HCT116 (cell line): Measurements from ENCODE around the gene STRAP. TPM values are rescaled to one million over a fixed set of nuclear protein-coding genes. Genes with fewer than 3 reads are reported as not detected.
"Not testable (repeated sequence)": the region's sequence is repeated elsewhere in the genome, so short reads cannot be mapped to it uniquely, and the experiment has no call there.

ENCODE experiments used
- ATAC-seq: fragments of 200-7000 bp; cut with Tn5 transposase; 2 replicates; pipeline ENCODE4 v1.9.1; 2020; ENCODE audit warnings: mild to moderate bottlenecking, moderate library complexity
- BruUV-seq: library from RNA; stranded (reverse); fragments of 400-500 nt; replicated peaks from 2 replicates; lab custom pipeline; 2021; lab: Mats Ljungman, UMichigan
- CTCF ChIA-PET: fragments of 300-600 bp; sonication (Branson Sonifier 250); formaldehyde crosslinking; loops from one replicate; lab custom pipeline; 2021; ENCODE audit warnings: antibody characterized with exemption; lab: Charles Lee
- POLR2A ChIA-PET: fragments of 300-600, 350-600 bp; sonication (Branson Sonifier 250); formaldehyde crosslinking; loops from one replicate; lab custom pipeline; 2021; ENCODE audit warnings: antibody characterized with exemption; lab: Charles Lee
- RAD21 ChIA-PET, 2 experiments: fragments of 300-600 bp; sonication (Branson Sonifier 250); formaldehyde crosslinking; loops; one replicate each; lab custom pipeline; 2023; ENCODE audit warnings: low total read pairs in 2 of 2; ENCODE audit not compliant: uncharacterized antibody in 2 of 2, unreplicated experiment in 2 of 2, low non-redundant PET in 1 of 2; lab: Charles Lee
- DNase-seq: peaks from one replicate; pipeline ENCODE4 v3.0.0-alpha.2; 2010; ENCODE audit warnings: low read depth, low spot score
- H2AFZ ChIP-seq: fragments of 200-600 bp; shearing (Covaris generic), sonication (generic); 2 replicates; pipeline ENCODE4 v1.6.1; 2017; ENCODE audit warnings: low read depth, mixed run types, mixed read lengths, antibody characterized with exemption, low read length; ENCODE audit not compliant: poor library complexity, severe bottlenecking
- H3K27ac ChIP-seq: 2 replicates; pipeline ENCODE4 v1.5.1; 2012; ENCODE audit warnings: low read depth, low read length
- H3K27me3 ChIP-seq: fragments of 200-600 bp; sonication (generic); 2 replicates; pipeline ENCODE4 v1.6.1; 2016; ENCODE audit warnings: mixed run types, low read length, mixed read lengths; ENCODE audit not compliant: insufficient read depth
- H3K36me3 ChIP-seq, 2 experiments: fragments of 200-500 bp in 1 of 2; fragments of 200-600 bp in 1 of 2; sonication (Bioruptor generic) in 1 of 2; sonication (generic) in 1 of 2; 2 replicates each; pipeline versions ENCODE4 v1.5.1 to v1.6.1; 2014 to 2016; ENCODE audit warnings: low read length in 2 of 2, inconsistent platforms in 1 of 2, mixed read lengths in 1 of 2, mixed run types in 1 of 2; ENCODE audit not compliant: insufficient read depth in 2 of 2, control insufficient read depth in 1 of 2
- H3K4me1 ChIP-seq, 2 experiments: fragments of 200-600 bp in 1 of 2; sonication (generic) in 1 of 2; 2 replicates each; pipeline versions ENCODE4 v1.5.1 to v1.6.1; 2012 to 2017; ENCODE audit warnings: low read length in 2 of 2, inconsistent platforms in 1 of 2, mild to moderate bottlenecking in 1 of 2, mixed read lengths in 1 of 2, mixed run types in 1 of 2, moderate library complexity in 1 of 2; ENCODE audit not compliant: insufficient read depth in 2 of 2, control insufficient read depth in 1 of 2
- H3K4me2 ChIP-seq: fragments of 200-600 bp; sonication (generic); 2 replicates; pipeline ENCODE4 v1.6.1; 2017; ENCODE audit warnings: mixed run types, low read length, mixed read lengths
- H3K4me3 ChIP-seq, 2 experiments: fragments of 200-600 bp in 1 of 2; sonication (generic) in 1 of 2; replicated peaks in 1 of 2; 2 replicates each; pipeline ENCODE4 v1.5.1; 2011 to 2016; ENCODE audit warnings: low read length in 2 of 2, control low read depth in 1 of 2, low read depth in 1 of 2, mild to moderate bottlenecking in 1 of 2, mixed read lengths in 1 of 2, mixed run types in 1 of 2
- H3K79me2 ChIP-seq: fragments of 200-600 bp; sonication (generic); 2 replicates; pipeline ENCODE4 v1.6.1; 2017; ENCODE audit warnings: mild to moderate bottlenecking, mixed run types, low read length, moderate library complexity, mixed read lengths; ENCODE audit not compliant: insufficient read depth
- H3K9ac ChIP-seq: fragments of 200-600 bp; sonication (generic); 2 replicates; pipeline ENCODE4 v1.6.1; 2016; ENCODE audit warnings: low read length, mixed read lengths
- H3K9me2 ChIP-seq: fragments of 200-600 bp; sonication (generic), shearing (Covaris generic); 2 replicates; pipeline ENCODE4 v1.6.1; 2017; ENCODE audit warnings: mixed run types, mild to moderate bottlenecking, moderate library complexity; ENCODE audit not compliant: insufficient read depth
- H3K9me3 ChIP-seq, 2 experiments: fragments of 200-500 bp in 1 of 2; fragments of 200-600 bp in 1 of 2; sonication (Bioruptor generic) in 1 of 2; sonication (generic) in 1 of 2; 2 replicates each; pipeline ENCODE4 v1.6.1; 2014 to 2017; ENCODE audit warnings: low read length in 2 of 2, mixed read lengths in 2 of 2, inconsistent platforms in 1 of 2, low read depth in 1 of 2, mild to moderate bottlenecking in 1 of 2, mixed run types in 1 of 2, moderate library complexity in 1 of 2; ENCODE audit not compliant: control insufficient read depth in 1 of 2, insufficient read depth in 1 of 2
- H4K20me1 ChIP-seq: fragments of 200-600 bp; sonication (generic), shearing (Covaris generic); 2 replicates; pipeline ENCODE4 v1.6.1; 2017; ENCODE audit warnings: mixed run types, mild to moderate bottlenecking, moderate library complexity; ENCODE audit not compliant: insufficient read depth
- intact Hi-C: fragments of 100-400 bp; cut with micrococcal nuclease; formaldehyde crosslinking; loops from 2 replicates; pipeline ENCODE4 v1.10.0; 2022
- total RNA-seq: library from RNA; stranded (reverse); gene quantifications from one replicate; pipeline ENCODE4 v1.2.1, GENCODE V29; 2021; ENCODE audit not compliant: unreplicated experiment

Gene STRAP
- total RNA-seq, 1 experiment from 2014 or later: 156 TPM

DNA sequence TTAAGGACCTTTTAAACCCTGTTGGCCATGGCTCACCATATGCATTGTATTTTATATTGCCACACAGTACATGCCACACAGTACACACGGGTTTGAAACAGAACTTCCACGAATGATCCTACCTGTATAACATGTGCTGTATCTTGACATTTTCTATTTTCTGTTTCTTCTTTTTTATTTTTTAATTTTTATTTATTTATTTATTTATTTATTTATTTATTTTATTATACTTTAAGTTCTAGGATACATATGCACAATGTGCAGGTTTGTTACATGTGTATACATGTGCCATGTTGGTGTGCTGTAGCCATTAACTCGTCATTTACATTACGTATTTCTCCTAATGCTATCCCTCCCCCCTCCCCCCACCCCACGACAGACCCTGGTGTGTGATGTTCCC is 61.3 kb downstream of the STRAP start:
- intact Hi-C loops, H3K9ac ChIP-seq, H2AFZ ChIP-seq, H4K20me1 ChIP-seq, ATAC-seq, H3K9me3 ChIP-seq, DNase-seq, POLR2A ChIA-PET, H3K4me1 ChIP-seq, H3K79me2 ChIP-seq, H3K9me2 ChIP-seq, CTCF ChIA-PET, BruUV-seq, H3K4me3 ChIP-seq, RAD21 ChIA-PET, H3K27me3 ChIP-seq, H3K4me2 ChIP-seq, H3K27ac ChIP-seq, H3K36me3 ChIP-seq: not testable (repeated sequence)

- H3K27ac ChIP-seq, H3K36me3 ChIP-seq, ATAC-seq, H3K9me3 ChIP-seq, RAD21 ChIA-PET, intact Hi-C loops, H4K20me1 ChIP-seq, H3K9me2 ChIP-seq, BruUV-seq, H3K4me2 ChIP-seq, H3K9ac ChIP-seq, POLR2A ChIA-PET, H3K4me1 ChIP-seq, H3K27me3 ChIP-seq, H3K79me2 ChIP-seq, H3K4me3 ChIP-seq, DNase-seq, CTCF ChIA-PET, H2AFZ ChIP-seq: not testable (repeated sequence)
Measured at GRCh38 chr12:15948461-15948860, 66.3 kb downstream of the STRAP start.

Other genes starting within 250 kb of the STRAP start
- 49.9 TPM for gene EPS8, start 93.0 kb upstream of the STRAP start, total RNA-seq
- 32.6 TPM for gene DERA, start 28.9 kb downstream of the STRAP start, total RNA-seq